Measurements from ENCODE around the gene GJB3. TPM values are rescaled to one million over a fixed set of nuclear protein-coding genes. Genes with fewer than 3 reads are reported as not detected.

The GJB3 gene
- total RNA-seq, 1 experiment from 2014 or later: 23.1 TPM

DNA sequence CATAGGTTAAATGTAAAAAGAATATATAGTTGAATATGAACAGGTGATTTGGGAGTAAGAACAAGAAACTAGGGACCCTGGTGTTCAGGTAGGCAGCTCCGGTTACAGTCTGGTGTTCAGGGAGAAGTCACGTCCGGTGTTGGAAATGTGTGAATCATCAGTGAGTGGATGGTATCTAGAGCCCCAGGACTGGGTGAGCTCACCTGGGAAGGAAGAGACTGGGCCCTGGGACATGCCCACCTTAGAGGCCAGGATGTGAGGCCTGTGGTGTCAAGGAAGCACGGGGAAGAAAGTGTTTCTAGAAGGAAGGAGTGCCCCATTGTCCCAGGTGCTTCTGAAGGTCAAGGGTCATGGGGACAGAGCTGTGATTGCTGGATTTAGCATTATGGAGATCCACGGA lies 1.5 kb upstream of the GJB3 start:
- peak; percentile 60 for DNase-seq
- Mint-ChIP-seq H3K27me3 (ENCODE audit: unreplicated experiment) (no peaks in the 10 kb centered on the region), H3K27ac (ENCODE audit: unreplicated experiment) (peak overlapping the region; percentile 76), H3K4me3 (ENCODE audit: low read depth, unreplicated experiment) (peak overlapping the region; percentile 88), H3K4me1 (ENCODE audit: low read depth, unreplicated experiment) (peaks cover 54% of the 10 kb centered on the region), H3K9me3 (ENCODE audit: low read depth, unreplicated experiment) (no peaks in the 10 kb centered on the region), H3K36me3 (ENCODE audit: insufficient read depth, unreplicated experiment) (peaks cover 40% of the 10 kb centered on the region)
- TF ChIP-seq, protein P1, sequence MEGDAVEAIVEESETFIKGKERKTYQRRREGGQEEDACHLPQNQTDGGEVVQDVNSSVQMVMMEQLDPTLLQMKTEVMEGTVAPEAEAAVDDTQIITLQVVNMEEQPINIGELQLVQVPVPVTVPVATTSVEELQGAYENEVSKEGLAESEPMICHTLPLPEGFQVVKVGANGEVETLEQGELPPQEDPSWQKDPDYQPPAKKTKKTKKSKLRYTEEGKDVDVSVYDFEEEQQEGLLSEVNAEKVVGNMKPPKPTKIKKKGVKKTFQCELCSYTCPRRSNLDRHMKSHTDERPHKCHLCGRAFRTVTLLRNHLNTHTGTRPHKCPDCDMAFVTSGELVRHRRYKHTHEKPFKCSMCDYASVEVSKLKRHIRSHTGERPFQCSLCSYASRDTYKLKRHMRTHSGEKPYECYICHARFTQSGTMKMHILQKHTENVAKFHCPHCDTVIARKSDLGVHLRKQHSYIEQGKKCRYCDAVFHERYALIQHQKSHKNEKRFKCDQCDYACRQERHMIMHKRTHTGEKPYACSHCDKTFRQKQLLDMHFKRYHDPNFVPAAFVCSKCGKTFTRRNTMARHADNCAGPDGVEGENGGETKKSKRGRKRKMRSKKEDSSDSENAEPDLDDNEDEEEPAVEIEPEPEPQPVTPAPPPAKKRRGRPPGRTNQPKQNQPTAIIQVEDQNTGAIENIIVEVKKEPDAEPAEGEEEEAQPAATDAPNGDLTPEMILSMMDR (IDR thresholded peaks at IDR 0.05; ENCODE audit: unreplicated experiment): no peak
- intact Hi-C loops (cut with micrococcal nuclease; ENCODE audit: unreplicated experiment): no loop called here
- BruUV-seq (replicated peaks): no TSS peak
- CTCF ChIA-PET: interaction anchor here (0.8 to 2.2 kb wide), 6 partner anchors 19 to 80 kb away, joined by 3 to 10 read pairs (median 4); partner anchors contain the start of genes GJB4, GJB5 and SMIM12

DNA sequence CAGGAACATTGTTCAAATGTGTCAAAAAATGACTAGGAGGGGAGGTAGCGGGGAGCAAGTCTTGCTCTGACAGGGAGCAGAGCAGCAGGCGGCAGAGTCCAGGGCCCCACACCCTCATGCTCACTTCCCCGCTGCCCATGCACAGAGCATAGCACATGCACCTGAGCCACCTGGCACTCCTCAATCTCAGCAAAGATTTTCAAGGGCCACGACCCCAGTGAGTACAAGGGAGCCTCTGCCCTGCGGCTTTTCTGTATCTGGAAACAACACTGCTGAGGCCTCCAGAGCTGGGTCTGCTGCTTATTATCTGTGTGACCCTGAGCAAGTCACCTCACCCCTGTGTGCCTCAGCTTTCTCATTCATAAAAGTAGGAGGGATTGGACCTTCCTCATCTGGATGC lies 1.1 kb upstream of the GJB3 start:
- peaks cover 54% of the 10 kb centered on the region for H3K4me1 Mint-ChIP-seq (ENCODE audit: low read depth, unreplicated experiment)
- peaks cover 43% of the 10 kb centered on the region for H3K36me3 Mint-ChIP-seq (ENCODE audit: insufficient read depth, unreplicated experiment)
- TF ChIP-seq, protein P1 (IDR thresholded peaks at IDR 0.05; ENCODE audit: unreplicated experiment): no peak
- BruUV-seq (replicated peaks): no TSS peak
- H3K4me3 Mint-ChIP-seq (ENCODE audit: low read depth, unreplicated experiment): peak overlapping the region; percentile 88
- H3K27ac Mint-ChIP-seq (ENCODE audit: unreplicated experiment): peak overlapping the region; percentile 76
- DNase-seq: no peak
- intact Hi-C loops (cut with micrococcal nuclease; ENCODE audit: unreplicated experiment): loop anchor here (2.0 kb wide), 1 partner anchor 17 kb away; no protein-coding TSS in a partner anchor
- CTCF ChIA-PET: interaction anchor here (0.8 to 2.2 kb wide), 3 partner anchors 21 to 73 kb away, joined by 4 to 10 read pairs (median 9); partner anchors contain the start of gene GJB4
- H3K9me3 Mint-ChIP-seq (ENCODE audit: low read depth, unreplicated experiment): no peaks in the 10 kb centered on the region
- H3K27me3 Mint-ChIP-seq (ENCODE audit: unreplicated experiment): no peaks in the 10 kb centered on the region

DNA sequence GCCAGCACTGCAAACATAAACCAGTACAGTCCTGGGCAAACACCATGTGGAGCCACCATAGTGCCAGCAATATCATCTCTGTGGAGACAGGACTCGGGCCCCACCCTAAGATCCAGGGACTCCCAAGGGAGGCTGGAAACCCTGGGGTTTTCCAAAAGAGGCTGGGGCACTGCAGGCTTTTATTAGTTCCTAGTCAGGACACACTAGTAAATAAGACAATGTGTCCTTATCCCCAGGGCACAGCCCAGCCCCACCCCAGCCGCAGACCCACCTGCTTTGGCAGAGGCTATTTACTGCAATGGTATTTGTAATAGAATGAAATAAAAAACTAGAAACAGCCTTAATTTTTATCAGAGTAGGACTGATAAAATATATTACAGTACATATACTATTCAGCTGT lies 486 bp upstream of the GJB3 start:
- Mint-ChIP-seq H3K36me3 (ENCODE audit: insufficient read depth, unreplicated experiment) (peaks cover 48% of the 10 kb centered on the region), H3K27me3 (ENCODE audit: unreplicated experiment) (no peaks in the 10 kb centered on the region), H3K4me1 (ENCODE audit: low read depth, unreplicated experiment) (peaks cover 54% of the 10 kb centered on the region), H3K4me3 (ENCODE audit: low read depth, unreplicated experiment) (peak overlapping the region; percentile 88), H3K27ac (ENCODE audit: unreplicated experiment) (peak overlapping the region; percentile 64), H3K9me3 (ENCODE audit: low read depth, unreplicated experiment) (no peaks in the 10 kb centered on the region)
- BruUV-seq (replicated peaks): TSS peak; percentile 80
- TF ChIP-seq, protein P1 (IDR thresholded peaks at IDR 0.05; ENCODE audit: unreplicated experiment): no peak
- DNase-seq: peak; percentile 28
- intact Hi-C loops (cut with micrococcal nuclease; ENCODE audit: unreplicated experiment): loop anchor here (2.0 kb wide), 1 partner anchor 18 kb away; no protein-coding TSS in a partner anchor
- CTCF ChIA-PET: no interaction called here

DNA sequence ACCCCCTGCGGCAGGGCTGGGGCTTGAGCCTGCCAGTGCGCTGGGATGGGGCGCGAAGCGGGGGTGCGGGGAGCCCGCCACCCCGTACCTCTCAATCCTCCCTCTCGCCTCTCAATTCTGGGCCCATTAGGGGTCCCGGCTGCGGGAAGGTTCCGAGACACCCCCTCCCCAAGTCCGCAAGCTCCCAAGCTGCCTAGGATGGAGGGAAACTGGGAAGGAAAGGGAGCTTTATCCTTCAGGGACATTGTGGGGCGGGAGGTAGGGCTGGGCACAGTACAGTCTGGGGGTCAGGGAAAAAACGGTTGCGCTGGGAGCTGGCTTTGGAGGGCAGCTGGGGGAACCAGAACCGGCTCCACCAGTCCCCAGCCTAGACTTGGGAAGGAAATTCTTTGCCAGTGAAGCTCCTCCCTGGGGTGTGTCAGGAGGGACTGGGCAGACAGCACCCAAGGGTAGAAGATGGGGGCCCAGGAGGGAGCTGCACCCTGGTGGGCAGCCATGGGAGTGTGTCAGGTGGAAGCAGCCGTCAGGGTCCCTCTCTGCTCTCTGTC lies 904 bp downstream of the GJB3 start:
- no peaks in the 10 kb centered on the region for H3K9me3 Mint-ChIP-seq (ENCODE audit: low read depth, unreplicated experiment)
- H3K4me1 Mint-ChIP-seq (ENCODE audit: low read depth, unreplicated experiment): peaks cover 63% of the 10 kb centered on the region
- BruUV-seq (replicated peaks): TSS peak; percentile 41
- CTCF ChIA-PET: interaction anchor here (0.7 to 1.2 kb wide), 5 partner anchors 23 to 136 kb away, joined by 3 to 6 read pairs (median 5); partner anchors contain the start of gene SMIM12
- intact Hi-C loops (cut with micrococcal nuclease; ENCODE audit: unreplicated experiment): loop anchor here (2.0 kb wide), 1 partner anchor 19 kb away; no protein-coding TSS in a partner anchor
- H3K36me3 Mint-ChIP-seq (ENCODE audit: insufficient read depth, unreplicated experiment): peaks cover 54% of the 10 kb centered on the region
- H3K27me3 Mint-ChIP-seq (ENCODE audit: unreplicated experiment): no peaks in the 10 kb centered on the region
- H3K4me3 Mint-ChIP-seq (ENCODE audit: low read depth, unreplicated experiment): peak overlapping the region; percentile 88
- peak overlapping the region; percentile 90 for H3K27ac Mint-ChIP-seq (ENCODE audit: unreplicated experiment)
- TF ChIP-seq, protein P1 (IDR thresholded peaks at IDR 0.05; ENCODE audit: unreplicated experiment): no peak
- DNase-seq: peak; percentile 82
